ENCODE results near the gene RAN. TPM values are rescaled to one million over a fixed set of nuclear protein-coding genes. Genes with fewer than 3 reads are reported as not detected.

RAN gene
- total and polyA plus RNA-seq, 9 of the 15 experiments (the other 6 are each of a cell fraction or from before 2014, with no cell fraction given), result 1,687 to 3,820 (median 2,300) TPM

GRCh38 chr12:130831876-130832405 is 39.9 kb upstream of the RAN start:
- Histone ChIP-seq H3K9me3 (replicated peaks; ENCODE audit: control insufficient read depth, insufficient read depth, low read depth, low read length) (no peaks in the 10 kb centered on the region), H3K27me3 (ENCODE audit: control insufficient read depth in 2 of 2, insufficient read depth in 2 of 2, low read length in 2 of 2) (no peaks in the 10 kb centered on the region), H3K36me3 (ENCODE audit: control insufficient read depth, insufficient read depth, low read length) (peaks cover 5% of the 10 kb centered on the region; the same call in 2 of the 3 replicates), H3K79me2 (ENCODE audit: control insufficient read depth, insufficient read depth, low read length) (peaks cover 93% of the 10 kb centered on the region), H4K20me1 (replicated peaks; ENCODE audit: control insufficient read depth, insufficient read depth, low read length) (no peaks in the 10 kb centered on the region), H3K9me1 (ENCODE audit: control insufficient read depth, insufficient read depth, low read length) (no peaks in the 10 kb centered on the region), H3K4me1 (replicated peaks in 1 of 2; ENCODE audit: control insufficient read depth in 2 of 2, insufficient read depth in 2 of 2, low read length in 2 of 2) (peaks cover 56 to 62% of the 10 kb centered on the region in 2 experiments), H2AFZ (ENCODE audit: low read depth, low read length) (peak overlapping the region; percentile 5; the same call in 1 of the 2 replicates), H3K9ac (ENCODE audit: insufficient read depth in 1 of 2, low read depth in 2 of 2, low read length in 2 of 2) (peak overlapping the region; percentile 28 to 75; a peak in 3 of 4 replicates), H3K4me3 (no peak overlapping the region), H3K27ac (ENCODE audit: extremely low read depth, low read depth, low read length) (peak overlapping the region; percentile 52), H3K4me2 (ENCODE audit: insufficient read depth, low read length) (peak overlapping the region; percentile 79)
- WGBS (ENCODE audit: insufficient coverage, low coverage, missing lambda C conversion rate), result 32% methylated on average over 5 of the region's 5 CpGs
- no TSS peak for BruUV-seq (replicated peaks)
- ChIA-PET CTCF (ENCODE audit: low intra/inter-chr PET ratio) (interaction anchor here (0.6 kb wide), 1 partner anchor 182 kb away, joined by 3 read pairs; no protein-coding TSS in a partner anchor), POLR2A (interaction anchor here (0.5 to 2.1 kb wide), 3 partner anchors 38 to 805 kb away, joined by 3 to 9 read pairs (median 3); no protein-coding TSS in a partner anchor)
- no peak; the same call in 1 of the 3 replicates for ATAC-seq
- intact Hi-C loops (cut with micrococcal nuclease) (loop anchor here (10.0 kb wide), 1 partner anchor 523 kb away; no protein-coding TSS in a partner anchor), in situ Hi-C loops (cut with MboI) (no loop called here)
- DNase-seq (ENCODE audit: extremely low read depth in 1 of 4, low spot score in 3 of 4), result peak in 1 of 4 experiments; percentile 39
- FAIRE-seq, result no peak
- TF ChIP-seq L3MBTL2 (IDR thresholded peaks at IDR 0.05) (peak; percentile 36; the same call in 1 of the 2 replicates), C11orf30 (IDR thresholded peaks at IDR 0.05; ENCODE audit: low read depth) (peak; percentile 71), E2F6 (IDR thresholded peaks at IDR 0.05; ENCODE audit: borderline replicate concordance in 1 of 2, extremely low read depth in 1 of 2, insufficient read depth in 1 of 2, insufficient read length in 1 of 2, low read depth in 1 of 2, low read length in 1 of 2, poor library complexity in 1 of 2, severe bottlenecking in 1 of 2) (peak in 1 of 2 experiments; percentile 53), MGA (IDR thresholded peaks at IDR 0.05) (peak; percentile 36; the same call in 1 of the 2 replicates), POLR2B (IDR thresholded peaks at IDR 0.05; ENCODE audit: low read depth, partially characterized antibody) (no peak), ZNF316 (IDR thresholded peaks at IDR 0.05) (peak; percentile 92), MYC (IDR thresholded peaks at IDR 0.05; ENCODE audit: low read depth, low read length) (0 out of 2 replicates have a peak, but pooled peaks have one; percentile 21), MYC (CRISPR knock-in tag; IDR thresholded peaks at IDR 0.05; ENCODE audit: borderline replicate concordance, low read depth) (no peak), STAG1 (CRISPR knock-in tag; IDR thresholded peaks at IDR 0.05; ENCODE audit: borderline replicate concordance) (no peak)

All from K562 (cell line).